NCI-H345 treated with DMSO at 0.1 percent for 48 hours (cell line): ENCODE results near the gene LPAR3.

Source experiments
- DNase-seq: peaks from one replicate; lab custom pipeline; 2025; ENCODE audit not compliant: unreplicated experiment; lab: John Stamatoyannopoulos, UW

LPAR3 gene

DNA sequence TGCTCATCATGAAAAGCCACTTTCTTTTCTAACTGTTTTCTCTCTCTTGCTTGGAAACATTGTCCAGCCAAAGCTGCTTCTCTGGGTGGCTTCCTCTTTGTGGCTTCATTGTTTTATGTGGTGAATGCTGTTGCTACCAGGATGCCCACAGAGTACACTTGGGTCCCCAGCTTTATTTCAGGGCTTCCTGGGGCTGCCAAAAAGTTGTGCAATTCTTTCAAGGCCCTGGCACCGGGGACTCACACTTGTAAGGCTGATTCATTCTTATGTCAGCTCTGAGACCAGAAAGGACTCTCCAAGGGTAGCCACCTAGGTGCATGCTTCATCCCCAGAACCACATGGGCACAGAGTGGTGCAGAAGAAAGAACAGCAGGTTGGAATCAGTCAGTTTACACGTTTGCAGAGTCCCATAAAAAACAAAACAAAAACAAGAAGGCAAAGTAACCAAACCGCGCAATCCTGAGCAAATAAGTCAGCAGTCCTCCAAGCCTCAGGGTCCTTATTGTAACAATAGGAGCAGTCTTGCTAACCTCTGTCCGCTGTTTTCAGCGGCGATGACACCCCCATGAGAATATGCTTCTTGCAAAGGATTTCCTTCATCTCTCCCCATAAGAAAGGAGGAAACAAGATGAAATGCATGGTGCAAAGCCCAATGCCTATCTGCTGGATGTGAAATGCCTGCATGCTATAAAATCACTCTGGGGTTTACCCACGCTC lies 112.8 kb downstream of the LPAR3 start:
- DNase-seq: no peak

DNA sequence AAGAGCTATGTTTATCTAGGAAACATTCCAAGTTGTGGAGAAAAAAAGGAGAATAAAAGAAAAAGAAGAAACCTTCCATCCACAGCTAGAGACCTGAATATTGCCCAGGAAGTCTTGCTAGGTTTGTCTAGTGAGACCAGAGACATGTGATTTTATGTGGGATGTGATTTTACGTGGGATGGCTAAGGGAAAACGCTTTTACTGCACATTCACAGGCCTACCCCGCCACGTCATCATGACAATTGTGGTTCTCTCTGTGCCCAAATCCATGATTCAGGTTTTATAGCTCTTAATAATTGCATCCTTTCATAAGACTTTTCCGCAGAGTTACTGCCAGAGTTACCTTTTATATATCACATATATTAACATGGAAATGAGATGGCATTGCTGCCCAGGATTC lies 116.4 kb downstream of the LPAR3 start:
- no peak for DNase-seq

DNA sequence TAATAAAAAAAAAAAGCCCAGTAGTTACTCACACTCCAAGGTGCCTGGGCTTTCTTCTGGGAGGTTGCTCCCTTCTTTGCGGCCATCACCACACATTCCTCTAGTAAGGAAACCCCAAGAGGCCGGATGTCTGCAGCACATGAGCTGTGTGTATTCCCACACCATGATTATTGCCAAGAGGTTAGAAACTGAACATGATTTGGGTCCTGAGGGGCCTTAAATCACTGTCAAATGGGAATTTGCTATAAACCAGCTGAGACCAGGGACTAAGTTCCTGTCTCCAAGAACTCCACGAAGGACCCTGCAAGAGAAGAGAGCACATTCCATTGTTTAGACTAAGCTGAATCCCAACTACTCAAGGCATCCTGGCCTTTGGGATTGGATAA lies 117.5 kb downstream of the LPAR3 start:
- no peak for DNase-seq

DNA sequence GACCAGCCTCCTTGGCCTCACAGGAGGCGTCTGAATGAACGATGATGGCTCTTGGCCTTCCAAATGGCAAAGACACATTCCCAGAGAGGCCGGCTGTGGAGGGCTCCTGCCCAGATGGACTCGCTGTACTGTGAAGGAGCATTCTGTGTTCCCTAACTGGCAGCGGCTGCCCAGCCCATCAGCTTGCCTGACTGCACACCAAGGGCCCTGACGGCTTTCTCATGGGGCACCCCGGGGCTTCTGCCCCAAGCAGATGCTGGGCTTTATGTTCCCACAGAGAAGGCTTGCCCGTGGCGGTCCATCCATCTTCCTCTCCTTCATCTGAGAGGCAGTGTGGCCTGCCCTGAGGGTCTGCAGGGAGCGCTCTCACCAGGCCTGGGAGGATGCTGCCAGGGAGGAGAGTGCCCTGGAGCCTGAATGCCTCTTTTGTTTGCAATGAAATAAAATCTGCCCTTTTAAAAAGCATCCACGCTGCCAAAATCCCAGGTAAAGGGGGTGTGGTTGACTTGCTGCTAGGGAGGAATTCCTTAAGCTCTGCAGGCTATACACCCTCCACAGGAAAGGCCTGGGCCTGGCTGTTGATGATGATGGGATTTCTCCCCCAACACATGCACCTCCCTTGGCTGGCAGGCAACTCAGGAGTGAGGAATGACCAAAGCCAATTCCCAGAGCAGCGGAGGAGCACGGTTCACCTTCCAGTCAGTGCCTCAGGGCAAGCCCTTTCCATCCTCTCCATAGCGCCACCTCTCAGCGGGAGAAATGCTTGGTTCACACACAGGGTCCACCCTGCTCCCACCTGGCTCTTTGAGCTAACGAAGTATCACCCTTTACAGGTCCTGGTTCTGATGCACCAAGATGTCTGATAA lies 118.1 kb downstream of the LPAR3 start:
- peak; percentile 69 for DNase-seq

DNA sequence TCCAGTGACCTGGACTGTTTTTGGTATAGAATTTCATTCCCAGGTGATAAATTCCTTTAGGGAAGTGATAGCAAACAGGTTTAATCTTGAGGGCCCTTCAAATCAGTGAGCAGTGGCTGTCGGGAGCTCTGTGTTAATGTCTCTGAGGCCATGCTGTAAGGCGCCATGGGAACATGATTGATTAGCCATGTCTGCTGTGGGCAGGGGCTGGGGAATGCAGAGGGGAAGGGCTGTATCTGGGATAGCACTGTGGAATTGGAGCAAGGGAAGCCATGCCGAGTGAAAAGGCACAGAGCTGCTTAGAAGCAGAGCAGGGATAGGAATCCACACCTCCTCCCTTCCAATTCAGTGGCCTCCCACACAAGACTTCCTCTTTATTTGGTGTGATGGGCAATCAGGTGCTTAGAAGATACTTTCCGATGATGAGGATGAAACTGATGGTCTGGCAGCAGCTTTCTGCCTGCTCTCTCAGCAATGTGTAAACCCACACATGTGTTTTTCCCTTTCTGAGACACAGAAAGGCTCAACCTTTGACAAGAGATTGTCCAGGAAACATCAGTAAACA lies 119.0 kb downstream of the LPAR3 start:
- DNase-seq: no peak

DNA sequence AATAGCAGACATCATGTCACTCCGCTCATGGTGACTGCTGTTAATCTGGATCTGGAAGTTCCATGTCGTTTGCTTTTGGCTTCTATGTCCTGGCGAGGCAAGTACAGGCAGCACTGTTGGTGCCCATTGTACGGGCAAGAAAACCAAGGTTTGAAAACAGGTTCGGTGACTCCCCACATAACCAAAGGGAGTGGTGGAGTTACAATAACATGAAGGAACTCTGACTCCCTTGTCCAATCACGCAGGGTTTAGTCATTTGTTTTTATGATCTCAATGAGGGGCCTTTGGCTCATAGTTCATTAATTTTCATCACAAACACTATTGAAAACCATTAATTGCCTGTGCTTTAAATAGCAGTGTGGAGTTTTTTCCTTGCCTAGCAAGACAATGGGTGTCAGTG lies 119.8 kb downstream of the LPAR3 start:
- DNase-seq: no peak

DNA sequence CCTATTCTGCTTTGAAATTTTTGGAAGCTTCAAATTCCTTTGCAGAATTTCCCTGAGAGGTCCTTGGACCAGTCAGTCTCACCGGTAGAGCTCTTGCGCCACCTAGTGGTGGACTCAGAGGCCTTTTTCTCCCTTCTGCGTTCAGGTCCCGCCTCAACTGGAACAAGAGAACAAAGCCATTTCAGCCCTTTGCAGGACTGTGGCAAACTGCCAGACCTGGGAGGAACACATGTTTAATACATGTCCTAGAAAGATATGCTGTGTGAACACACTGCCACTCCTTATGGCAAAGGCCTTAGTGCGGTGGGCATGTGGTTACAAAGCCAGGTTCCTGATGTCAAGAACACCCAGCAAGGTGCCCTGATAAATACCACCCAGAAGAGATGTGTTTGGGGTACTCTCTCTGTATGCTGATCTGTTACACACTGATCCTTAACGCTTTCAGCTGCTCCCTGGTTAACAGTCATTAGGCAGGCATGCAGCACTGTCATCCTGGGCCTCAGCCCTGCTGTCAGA lies 120.5 kb downstream of the LPAR3 start:
- peak; percentile 77 for DNase-seq

DNA sequence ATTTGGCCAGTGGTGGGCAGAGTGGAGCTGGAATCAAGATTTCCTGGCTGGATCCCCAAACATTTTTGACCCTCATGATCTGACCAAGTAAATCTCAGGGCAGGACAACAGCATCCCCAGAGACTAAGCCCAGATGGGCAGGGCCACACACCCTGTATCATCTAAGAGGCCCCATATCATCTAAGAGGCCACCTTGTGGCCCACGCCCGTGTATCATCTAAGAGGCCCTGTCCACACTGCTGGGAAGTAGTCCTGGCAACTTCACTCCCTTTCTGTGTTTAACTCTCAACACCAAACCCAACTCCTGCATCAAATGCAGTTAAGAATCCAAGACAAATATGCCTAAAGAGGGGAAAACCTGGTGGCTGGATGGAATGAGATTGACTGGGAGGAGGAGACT lies 121.1 kb downstream of the LPAR3 start:
- DNase-seq: no peak

DNA sequence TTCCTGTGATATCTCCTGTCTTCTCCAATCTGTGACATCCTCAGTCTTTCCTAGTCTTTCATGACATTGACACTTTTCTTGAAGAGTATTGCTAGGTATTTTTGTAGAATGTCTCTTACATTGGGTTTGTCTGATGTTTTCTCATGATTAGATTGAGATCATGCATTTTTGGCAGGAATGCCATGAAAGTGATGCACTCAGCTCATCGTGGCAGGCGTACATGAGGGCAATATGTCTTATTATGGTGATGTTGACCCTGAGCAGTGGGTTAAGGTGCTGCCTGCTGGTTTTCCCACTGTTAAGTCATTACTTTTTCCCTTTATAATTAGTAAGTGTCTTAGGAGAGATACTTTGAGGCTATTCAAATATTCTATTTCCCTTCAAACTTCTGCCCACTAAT lies 122.5 kb downstream of the LPAR3 start:
- DNase-seq: no peak

DNA sequence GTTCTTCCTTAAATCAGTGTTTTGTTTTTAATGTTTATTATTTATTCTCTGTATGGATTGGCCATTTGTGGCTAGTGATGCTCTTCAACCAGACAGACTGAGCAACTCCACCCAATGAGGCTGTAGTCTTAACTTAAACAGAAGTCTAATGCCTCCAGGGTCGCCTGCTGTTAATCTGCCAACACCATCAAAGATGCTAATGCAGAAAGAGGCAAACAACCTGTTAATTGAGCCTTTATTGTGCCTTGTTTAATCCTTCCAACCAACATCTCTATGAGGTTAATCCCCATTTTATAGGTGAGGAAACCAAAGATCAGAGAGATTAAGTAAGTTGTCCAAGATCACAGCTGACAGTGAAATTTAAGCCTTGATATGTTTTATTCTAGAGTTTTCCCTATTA lies 123.4 kb downstream of the LPAR3 start:
- no peak for DNase-seq

DNA sequence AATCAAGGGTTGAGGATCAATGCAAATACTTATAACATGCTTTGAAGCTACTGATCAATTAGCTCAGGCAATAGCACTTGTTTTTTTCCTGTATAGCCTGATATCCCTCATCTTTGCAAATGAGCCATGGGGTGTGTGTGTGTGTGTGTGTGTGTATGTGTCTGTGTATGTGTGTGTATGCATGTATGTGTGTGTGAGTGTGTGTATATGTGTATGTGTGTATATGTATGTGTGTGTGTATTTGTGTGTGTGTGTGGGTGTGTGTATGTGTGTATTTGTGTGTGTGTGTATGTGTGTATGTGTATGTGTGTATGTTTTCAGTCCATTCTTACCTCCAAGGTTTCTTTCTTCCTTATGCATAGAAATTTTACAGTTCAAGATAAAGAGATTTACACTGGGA lies 124.4 kb downstream of the LPAR3 start:
- no peak for DNase-seq

DNA sequence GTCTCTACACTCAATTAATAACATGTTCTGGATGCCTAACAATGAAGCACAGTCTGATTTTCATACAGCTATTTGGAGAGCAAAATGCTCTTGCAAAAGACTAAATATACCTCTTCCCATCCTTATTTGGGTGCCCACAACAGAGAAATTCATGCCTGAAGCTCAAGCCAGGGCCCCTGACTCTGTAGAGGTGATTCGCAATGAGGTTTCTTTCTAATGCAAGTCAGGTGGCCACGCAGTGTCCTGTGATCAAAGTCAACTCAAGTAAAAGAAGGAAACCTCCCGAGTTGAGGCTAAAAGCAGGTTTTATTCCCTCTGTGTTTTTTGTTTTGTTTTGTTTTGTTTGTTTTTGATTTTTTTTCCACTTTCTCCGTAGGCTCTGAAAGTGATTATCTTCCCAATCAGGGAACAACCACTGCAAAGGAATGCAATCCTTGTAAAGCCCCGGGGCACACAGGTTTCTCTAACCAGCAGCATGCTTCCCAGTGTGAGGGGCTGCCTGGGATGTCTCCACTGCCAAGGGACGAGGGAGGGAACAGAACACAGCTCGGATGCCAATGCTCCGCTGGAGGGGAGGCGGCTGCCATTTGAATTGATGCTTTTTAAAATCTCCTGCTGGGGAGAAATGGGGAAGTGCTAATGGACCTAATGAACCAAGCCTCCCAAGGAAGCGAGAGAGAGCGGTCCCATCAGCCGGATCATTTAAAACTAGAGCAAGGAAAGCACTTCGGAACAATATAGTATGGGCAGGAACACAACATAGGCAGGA lies 128.9 kb downstream of the LPAR3 start:
- no peak for DNase-seq

DNA sequence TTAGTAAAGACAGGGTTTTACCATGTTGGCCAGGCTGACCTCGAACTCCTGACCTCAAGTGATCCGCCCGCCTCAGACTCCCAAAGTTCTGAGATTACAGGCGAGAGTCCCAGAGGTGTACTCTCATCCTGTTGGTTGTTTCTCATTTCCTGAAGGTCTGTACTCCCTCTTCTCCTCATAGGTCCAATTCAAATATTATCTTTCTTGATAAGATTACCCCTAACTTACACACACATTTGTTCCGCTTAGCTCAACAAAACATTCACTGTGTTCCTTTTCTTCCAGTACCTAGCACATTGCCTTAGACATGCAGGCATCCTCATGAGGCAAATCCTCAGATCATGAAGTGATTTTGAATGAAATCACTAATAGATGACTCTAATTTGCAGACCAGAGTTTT lies 130.3 kb downstream of the LPAR3 start:
- DNase-seq: no peak
